PC-9 (cell line): ENCODE data around the gene EGLN2. TPM values are rescaled to one million over a fixed set of nuclear protein-coding genes. Genes with fewer than 3 reads are reported as not detected.
"Not testable (repeated sequence)": the region's sequence is repeated elsewhere in the genome, so short reads cannot be mapped to it uniquely, and the experiment has no call there.

Source experiments
- BruUV-seq: library from RNA; stranded (reverse); fragments of 400-500 nt; replicated peaks from 2 replicates; lab custom pipeline; 2021; lab: Mats Ljungman, UMichigan
- CTCF ChIA-PET: fragments of 300-600 bp; sonication (Branson Sonifier 250); formaldehyde crosslinking; loops from one replicate; lab custom pipeline; 2022; ENCODE audit warnings: antibody characterized with exemption; lab: Charles Lee
- POLR2A ChIA-PET: fragments of 300-600 bp; sonication (Branson Sonifier 250); formaldehyde crosslinking; loops from one replicate; lab custom pipeline; 2022; ENCODE audit warnings: antibody characterized with exemption; ENCODE audit not compliant: unreplicated experiment; lab: Charles Lee
- DNase-seq, 2 experiments: peaks; one replicate each; pipeline versions ENCODE4 v3.0.0 to v3.0.0-alpha.2; 2015 to 2022; ENCODE audit warnings: mixed read lengths in 1 of 2
- H2AFZ ChIP-seq: fragments of 200-600 bp; sonication (generic); 2 replicates; pipeline ENCODE4 v1.8.1; 2017; ENCODE audit warnings: antibody characterized with exemption
- H3F3A ChIP-seq: fragments of 200-600 bp; sonication (generic); 2 replicates; pipeline ENCODE4 v1.8.1; 2017; ENCODE audit warnings: antibody characterized with exemption, mild to moderate bottlenecking, low read depth; ENCODE audit not compliant: insufficient read depth
- H3K27ac ChIP-seq: fragments of 200-600 bp; sonication (generic); 2 replicates; pipeline ENCODE4 v1.6.1; 2016; ENCODE audit warnings: mixed run types
- H3K27me3 ChIP-seq: fragments of 200-600 bp; sonication (generic); 2 replicates; pipeline ENCODE4 v1.6.1; 2016; ENCODE audit warnings: low read depth, mixed run types; ENCODE audit not compliant: insufficient read depth
- H3K36me3 ChIP-seq: fragments of 200-600 bp; sonication (generic); 2 replicates; pipeline ENCODE4 v1.6.1; 2016; ENCODE audit warnings: low read depth, mixed run types
- H3K4me1 ChIP-seq: fragments of 200-600 bp; sonication (generic); replicated peaks from 2 replicates; pipeline ENCODE4 v1.6.1; 2016; ENCODE audit warnings: mixed run types; ENCODE audit not compliant: insufficient read depth
- H3K4me2 ChIP-seq: fragments of 200-600 bp; sonication (generic); 2 replicates; pipeline ENCODE4 v1.6.1; 2017; ENCODE audit warnings: mixed run types
- H3K4me3 ChIP-seq: fragments of 200-600 bp; sonication (generic); 2 replicates; pipeline ENCODE4 v1.6.1; 2016; ENCODE audit warnings: mixed run types
- H3K79me2 ChIP-seq: fragments of 200-600 bp; sonication (generic); 2 replicates; pipeline ENCODE4 v1.6.1; 2017; ENCODE audit warnings: low read depth, mixed run types
- H3K9me2 ChIP-seq: fragments of 200-600 bp; sonication (generic); 2 replicates; pipeline ENCODE4 v1.8.1; 2017; ENCODE audit warnings: mild to moderate bottlenecking; ENCODE audit not compliant: insufficient read depth
- H3K9me3 ChIP-seq: fragments of 200-600 bp; sonication (generic); 2 replicates; pipeline ENCODE4 v1.8.1; 2016; ENCODE audit warnings: low read depth; ENCODE audit not compliant: insufficient read depth
- H4K20me1 ChIP-seq: fragments of 200-600 bp; sonication (generic); 2 replicates; pipeline ENCODE4 v1.8.1; 2017; ENCODE audit not compliant: insufficient read depth
- intact Hi-C: fragments of 100-400 bp; cut with micrococcal nuclease; formaldehyde crosslinking; loops from one replicate; pipeline ENCODE4 v1.10.0; 2022; ENCODE audit not compliant: unreplicated experiment
- total RNA-seq: library from RNA; stranded (reverse); gene quantifications from 2 replicates; pipeline ENCODE4 v1.2.3, GENCODE V29; 2021

The EGLN2 gene
- total RNA-seq, 1 experiment from 2014 or later: 78.4 TPM

DNA sequence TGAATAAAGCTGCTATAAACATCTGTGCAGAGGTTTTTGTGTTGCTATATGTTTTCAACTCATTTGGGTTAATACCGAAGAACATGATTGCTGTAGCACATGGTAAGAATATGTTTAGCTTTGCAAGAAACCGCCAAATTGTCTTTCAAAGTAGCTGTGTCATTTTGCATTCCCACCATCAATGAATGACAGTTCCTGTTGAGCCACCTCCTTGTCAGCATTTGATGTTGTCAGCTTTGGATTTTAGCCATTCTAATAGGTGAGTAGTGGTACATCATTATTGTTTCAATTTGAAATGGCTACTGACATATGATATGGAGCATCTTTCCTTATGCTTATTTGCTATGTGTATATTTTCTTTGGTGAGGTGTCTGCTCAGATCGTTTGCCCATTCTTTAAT, 43.0 kb downstream of the EGLN2 start:
- H3K79me2 ChIP-seq, H2AFZ ChIP-seq, H3K4me2 ChIP-seq, H3K4me3 ChIP-seq, H4K20me1 ChIP-seq, BruUV-seq, DNase-seq, intact Hi-C loops, H3K36me3 ChIP-seq, POLR2A ChIA-PET, H3F3A ChIP-seq, H3K4me1 ChIP-seq, CTCF ChIA-PET, H3K9me3 ChIP-seq, H3K27ac ChIP-seq, H3K9me2 ChIP-seq: not testable (repeated sequence)
- H3K27me3 ChIP-seq: peaks cover 12% of the 10 kb centered on the region; the same call in 1 of the 2 replicates

DNA sequence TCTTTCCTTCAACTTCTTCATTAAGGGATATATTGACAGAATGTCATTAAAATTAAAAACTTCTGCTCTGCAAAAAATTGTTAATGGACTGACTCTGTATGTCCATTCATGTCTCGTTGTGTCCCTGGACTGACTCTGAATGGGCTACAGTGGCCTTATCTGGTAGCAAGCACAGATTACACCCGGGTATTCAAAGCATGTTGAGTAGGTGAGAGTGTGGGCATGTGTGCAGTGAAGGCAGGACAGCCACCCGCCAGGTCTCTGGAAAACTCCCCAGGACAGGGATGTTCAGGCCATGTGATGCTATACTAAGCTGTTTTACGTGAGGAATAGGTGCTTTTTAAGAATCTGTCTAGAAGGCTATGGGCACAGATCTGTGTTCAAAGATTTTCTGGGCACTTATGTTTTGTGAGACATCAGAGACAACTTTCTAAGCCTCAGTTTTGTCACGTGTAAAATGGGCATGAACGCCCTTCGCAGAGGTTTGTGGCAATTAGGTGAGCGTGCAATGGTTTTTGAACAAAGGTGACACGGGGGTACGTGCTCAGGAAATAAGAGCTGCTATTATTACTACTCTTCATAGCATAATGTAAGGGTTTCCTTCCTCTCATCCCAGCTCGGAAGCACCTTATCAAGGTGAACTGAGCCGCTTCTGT, 44.1 kb downstream of the EGLN2 start:
- H3K9me2 ChIP-seq, POLR2A ChIA-PET, intact Hi-C loops, CTCF ChIA-PET, H4K20me1 ChIP-seq, DNase-seq, H3K36me3 ChIP-seq, BruUV-seq, H3K79me2 ChIP-seq, H3F3A ChIP-seq, H3K27ac ChIP-seq, H3K4me2 ChIP-seq, H3K4me1 ChIP-seq, H3K4me3 ChIP-seq, H2AFZ ChIP-seq, H3K9me3 ChIP-seq: not testable (repeated sequence)
- peaks cover 12% of the 10 kb centered on the region; the same call in 1 of the 2 replicates for H3K27me3 ChIP-seq

DNA sequence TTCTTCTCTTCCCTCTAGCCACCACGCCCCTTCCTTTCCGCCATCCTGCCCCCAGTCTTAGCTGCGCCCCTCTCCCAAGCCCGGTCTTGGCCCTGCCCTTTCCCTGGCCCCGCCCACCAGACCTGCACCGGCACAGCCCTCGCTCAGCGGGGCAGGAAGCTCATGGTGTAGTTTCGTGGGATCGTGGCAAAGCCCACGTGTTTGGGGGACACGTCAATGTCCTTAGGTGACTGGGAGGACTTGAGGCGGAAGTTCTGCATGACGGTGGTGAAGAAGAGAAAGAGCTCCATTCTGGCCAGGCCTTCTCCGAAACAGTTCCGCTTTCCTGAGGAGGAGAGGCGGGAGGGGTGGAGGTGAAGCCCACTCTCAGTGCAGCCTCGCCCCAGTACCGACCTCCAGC, 44.7 kb downstream of the EGLN2 start:
- H3K4me2 ChIP-seq, DNase-seq, H3K4me3 ChIP-seq, H3K27ac ChIP-seq, H3K9me2 ChIP-seq, H3F3A ChIP-seq, POLR2A ChIA-PET, H3K36me3 ChIP-seq, H2AFZ ChIP-seq, CTCF ChIA-PET, BruUV-seq, H3K4me1 ChIP-seq, intact Hi-C loops, H4K20me1 ChIP-seq, H3K79me2 ChIP-seq, H3K9me3 ChIP-seq: not testable (repeated sequence)
- H3K27me3 ChIP-seq: peaks cover 12% of the 10 kb centered on the region; the same call in 1 of the 2 replicates

DNA sequence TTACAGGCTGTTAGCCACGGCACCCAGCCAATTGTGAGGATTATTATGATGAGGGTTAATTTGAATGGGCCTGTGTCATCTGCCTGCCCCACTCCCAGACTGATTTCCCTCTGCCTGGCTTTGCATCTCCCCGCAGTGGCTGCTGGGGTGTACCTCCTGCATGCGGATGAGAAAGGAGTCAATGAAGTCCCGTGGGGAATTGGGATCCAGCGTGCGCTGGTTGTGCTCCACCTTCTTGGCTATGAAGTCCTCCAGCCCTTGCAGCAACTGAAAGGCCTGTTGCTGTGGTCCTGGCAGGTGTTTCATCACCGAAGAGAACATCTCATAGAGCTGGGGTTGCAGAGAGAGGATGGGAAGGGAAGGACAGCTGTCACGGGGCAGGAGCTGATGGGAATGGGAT, 47.7 kb downstream of the EGLN2 start:
- H3K36me3 ChIP-seq, POLR2A ChIA-PET, H3K9me2 ChIP-seq, intact Hi-C loops, H3K4me2 ChIP-seq, H3K4me1 ChIP-seq, H3F3A ChIP-seq, CTCF ChIA-PET, BruUV-seq, H3K27ac ChIP-seq, DNase-seq, H3K4me3 ChIP-seq, H3K9me3 ChIP-seq, H3K79me2 ChIP-seq, H2AFZ ChIP-seq, H4K20me1 ChIP-seq: not testable (repeated sequence)
- peaks cover 15% of the 10 kb centered on the region; the same call in 1 of the 2 replicates for H3K27me3 ChIP-seq

DNA sequence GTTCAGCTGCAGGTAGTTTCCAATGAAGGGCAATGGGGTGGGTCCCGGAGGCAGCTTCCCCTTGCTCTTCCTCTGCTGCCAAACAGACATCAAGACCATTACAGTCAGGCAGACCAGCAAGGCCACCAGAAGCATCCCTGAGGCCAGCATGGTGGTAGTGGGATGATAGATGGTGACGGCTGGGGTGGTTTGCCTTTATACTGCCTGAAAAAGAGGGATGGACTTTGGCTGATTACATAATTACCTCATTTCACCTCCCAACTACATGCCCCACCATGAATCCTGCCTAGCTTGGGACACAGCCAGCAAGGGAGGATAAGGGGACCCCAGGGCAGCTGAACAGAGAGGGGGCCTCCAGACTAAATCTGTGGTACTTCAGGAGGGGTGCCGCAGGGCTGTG, 51.3 kb downstream of the EGLN2 start, which contains the start of gene CYP2A6:
Gene CYP2A6 (minus strand): TSS at position 171 of the 400 bp plus-strand sequence. CDS start 21 bp downstream, at position 150.
- H3K27me3 ChIP-seq, POLR2A ChIA-PET, BruUV-seq: not testable (repeated sequence)

DNA sequence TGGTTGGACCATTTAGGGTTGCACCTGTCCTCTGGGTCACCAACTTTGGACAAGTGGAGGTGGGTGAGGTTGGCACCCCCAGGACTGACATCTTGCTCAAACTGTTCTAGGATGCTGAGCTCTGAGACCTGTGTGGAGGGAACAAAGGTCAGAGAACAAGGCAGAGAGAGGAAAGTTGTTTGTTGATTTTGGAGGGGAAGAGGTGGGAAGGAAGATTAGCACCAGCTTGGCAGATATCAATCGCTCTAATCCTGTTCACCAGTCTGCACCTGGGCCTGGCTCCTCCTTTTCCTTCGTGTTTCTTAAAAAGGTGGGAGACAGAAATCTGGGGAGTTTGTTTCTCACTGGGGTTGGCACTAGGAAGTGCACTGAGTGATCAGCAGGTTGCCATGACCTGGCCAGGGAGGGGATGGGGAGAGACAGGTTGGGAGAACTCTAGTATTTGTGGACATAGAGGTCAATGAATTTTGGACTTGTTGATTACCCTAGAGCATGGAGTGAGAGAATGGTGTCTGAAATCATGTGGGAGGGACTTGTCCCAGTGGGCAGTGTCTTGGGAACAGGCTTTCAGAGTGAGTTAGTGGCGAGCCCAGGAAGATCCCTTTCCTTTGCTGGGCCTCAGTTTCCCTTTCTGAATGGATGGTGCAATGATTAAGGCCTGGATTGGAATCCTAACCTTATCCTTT, 53.6 kb downstream of the EGLN2 start:
- DNase-seq, POLR2A ChIA-PET, H3K4me1 ChIP-seq, H3K27me3 ChIP-seq, intact Hi-C loops, H3F3A ChIP-seq, H3K36me3 ChIP-seq, H2AFZ ChIP-seq, H3K4me3 ChIP-seq, H4K20me1 ChIP-seq, H3K9me2 ChIP-seq, H3K27ac ChIP-seq, H3K79me2 ChIP-seq, H3K9me3 ChIP-seq, BruUV-seq, CTCF ChIA-PET, H3K4me2 ChIP-seq: not testable (repeated sequence)

More for the DNA sequence above, 51.3 kb downstream of the EGLN2 start, which contains the start of gene CYP2A6:
- H2AFZ ChIP-seq, H3K36me3 ChIP-seq, H3F3A ChIP-seq, DNase-seq, intact Hi-C loops, H3K79me2 ChIP-seq, H3K4me3 ChIP-seq, CTCF ChIA-PET, H4K20me1 ChIP-seq, H3K4me1 ChIP-seq, H3K9me3 ChIP-seq, H3K27ac ChIP-seq, H3K4me2 ChIP-seq, H3K9me2 ChIP-seq: not testable (repeated sequence)
